ENCODE measurements around the gene HLF. TPM values are rescaled to one million over a fixed set of nuclear protein-coding genes. Genes with fewer than 3 reads are reported as not detected.

Gene HLF
- total RNA-seq, 2 donors from 2014 or later: 20.2 to 22.5 TPM

Other genes with a start within 250 kb of the HLF start
- 100 to 1,000 TPM in 1 of 2 donors, 10 to 100 TPM in 1; 21.4 to 114 TPM for gene MMD, start 156.9 kb downstream of the HLF start, total RNA-seq
- gene SMIM36, start 246.5 kb downstream of the HLF start, total RNA-seq: under 1 TPM in 1 of 2 donors, not detected in 1; 0.10 TPM

All from T-helper 17 cell (primary cell).